Measurements from ENCODE around the gene STK39. TPM values are rescaled to one million over a fixed set of nuclear protein-coding genes. Genes with fewer than 3 reads are reported as not detected.

STK39 gene
- total and polyA plus RNA-seq, 9 of the 15 experiments (the other 6 are each of a cell fraction or from before 2014, with no cell fraction given): 0.19 to 0.76 (median 0.51) TPM

DNA sequence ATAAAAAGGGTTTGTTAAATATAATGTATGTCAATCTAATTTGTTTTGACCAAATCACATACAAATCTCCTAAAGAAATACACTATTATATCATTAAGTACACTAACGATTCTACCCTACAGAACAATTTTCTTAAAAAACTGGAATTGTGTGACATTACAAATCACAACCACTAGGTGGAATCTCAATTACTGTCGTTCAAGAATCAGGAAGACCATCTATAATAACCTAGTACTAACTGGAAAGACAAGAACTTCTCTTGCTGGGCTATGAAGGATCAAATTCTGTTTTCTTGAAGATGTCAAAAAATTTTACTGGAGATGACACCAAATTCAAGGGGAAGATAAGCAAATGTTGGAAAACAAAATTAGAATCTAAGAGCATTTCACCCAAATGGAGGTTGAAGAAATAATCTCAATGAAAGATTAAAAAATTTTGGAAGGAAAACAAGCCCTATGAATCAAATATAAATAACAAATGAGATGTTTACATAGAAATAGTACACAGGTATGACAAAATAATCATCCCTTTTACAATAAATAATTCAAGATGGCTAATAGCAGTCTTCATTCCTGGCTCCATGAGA is 110.9 kb downstream of the STK39 start (continued):
- 0 out of 2 replicates have a peak, but pooled peaks have one; percentile 58 for TF ChIP-seq ARID3A (IDR thresholded peaks at IDR 0.05; ENCODE audit: borderline replicate concordance, low read depth, low read length)
- peak; percentile 20 to 54; a peak in 2 of 4 replicates for TF ChIP-seq RAD21 (CRISPR knock-in tag; conservative IDR thresholded peaks at IDR 0.05 in 1 of 2, IDR thresholded peaks at IDR 0.05 in 1 of 2)
- TF ChIP-seq CTCF (IDR thresholded peaks at IDR 0.05 in 2 of 3, conservative IDR thresholded peaks at IDR 0.05 in 1 of 3; ENCODE audit: insufficient read depth in 2 of 3, low read depth in 1 of 3, low read length in 3 of 3): peak; percentile 24 to 61 (median 45); a peak in 5 of 6 replicates
- TF ChIP-seq MAFK (IDR thresholded peaks at IDR 0.05; ENCODE audit: low read length): no peak
- TF ChIP-seq ATF1 (CRISPR knock-in tag; IDR thresholded peaks at IDR 0.05): no peak
- TF ChIP-seq ATF1 (tag; IDR thresholded peaks at IDR 0.05): no peak
- TF ChIP-seq ZNF274 (IDR thresholded peaks at IDR 0.05; ENCODE audit: borderline replicate concordance, low read depth, low read length): no peak
- TF ChIP-seq ILF3 (IDR thresholded peaks at IDR 0.05; ENCODE audit: borderline replicate concordance): no peak
- no peak for TF ChIP-seq FOXM1 (IDR thresholded peaks at IDR 0.05; ENCODE audit: low read depth)
- no peak for TF ChIP-seq FOXM1 (CRISPR knock-in tag; IDR thresholded peaks at IDR 0.05; ENCODE audit: low read depth)
- no peak for TF ChIP-seq MECOM (CRISPR knock-in tag; IDR thresholded peaks at IDR 0.05)
- peak; percentile 21; the same call in 1 of the 2 replicates for TF ChIP-seq REST (IDR thresholded peaks at IDR 0.05; ENCODE audit: borderline replicate concordance)
- TF ChIP-seq REST (CRISPR knock-in tag; IDR thresholded peaks at IDR 0.05; ENCODE audit: low read depth): no peak

Measured in K562 (cell line).